Measurements from ENCODE around the gene P3R3URF. TPM values are rescaled to one million over a fixed set of nuclear protein-coding genes. Genes with fewer than 3 reads are reported as not detected.

P3R3URF gene
- total RNA-seq, 1 experiment from 2014 or later: not detected

GRCh38 chr1:46171351-46171750, 4.9 kb downstream of the P3R3URF start:
- POLR2A ChIA-PET: no interaction called here
- RAD21 ChIA-PET (ENCODE audit: low non-redundant PET in 1 of 2, low total read pairs in 2 of 2, uncharacterized antibody in 2 of 2, unreplicated experiment in 2 of 2): interaction anchor here in 1 of 2 experiments (1.4 kb wide), 1 partner anchor 132 kb away, joined by 3 read pairs; no protein-coding TSS in a partner anchor
- Histone ChIP-seq H3K9me3 (ENCODE audit: control insufficient read depth in 1 of 2, insufficient read depth in 1 of 2, low read depth in 1 of 2, low read length in 2 of 2) (no peaks in the 10 kb centered on the region), H3K4me2 (ENCODE audit: low read length) (peak overlapping the region; percentile 47; the same call in 1 of the 2 replicates), H3K4me1 (ENCODE audit: control insufficient read depth in 1 of 2, insufficient read depth in 2 of 2, low read length in 2 of 2) (peaks cover 39 to 42% of the 10 kb centered on the region in 2 experiments), H3K4me3 (replicated peaks in 1 of 2; ENCODE audit: low read depth in 1 of 2, low read length in 2 of 2) (no peak overlapping the region), H3K9me2 (ENCODE audit: insufficient read depth) (no peaks in the 10 kb centered on the region), H3K36me3 (ENCODE audit: control insufficient read depth in 1 of 2, insufficient read depth in 2 of 2, low read length in 2 of 2) (no peaks in the 10 kb centered on the region), H4K20me1 (ENCODE audit: insufficient read depth) (no peaks in the 10 kb centered on the region), H3K9ac (ENCODE audit: low read length) (no peak overlapping the region), H3K27me3 (ENCODE audit: insufficient read depth, low read length) (no peaks in the 10 kb centered on the region), H3K27ac (ENCODE audit: low read depth, low read length) (peak overlapping the region; percentile 25; the same call in 1 of the 2 replicates), H3K79me2 (ENCODE audit: insufficient read depth, low read length) (no peaks in the 10 kb centered on the region), H2AFZ (ENCODE audit: low read depth, low read length, poor library complexity, severe bottlenecking) (no peak overlapping the region)
- intact Hi-C loops (cut with micrococcal nuclease): no loop called here
- CTCF ChIA-PET: no interaction called here
- BruUV-seq (replicated peaks): no TSS peak
- TF ChIP-seq ELF1 (IDR thresholded peaks at IDR 0.05; ENCODE audit: borderline replicate concordance, low read depth) (no peak), SIN3A (IDR thresholded peaks at IDR 0.05; ENCODE audit: low read depth) (no peak), CBX3 (IDR thresholded peaks at IDR 0.05; ENCODE audit: low read depth) (no peak), RAD21 (IDR thresholded peaks at IDR 0.05; ENCODE audit: low read depth) (no peak), YY1 (IDR thresholded peaks at IDR 0.05; ENCODE audit: extremely low read depth, insufficient replicate concordance, low read depth, low read length) (no peak), ZNF274 (IDR thresholded peaks at IDR 0.05; ENCODE audit: low read depth, low read length) (no peak), POLR2AphosphoS5 (IDR thresholded peaks at IDR 0.05; ENCODE audit: low read depth, low read length) (no peak), JUND (IDR thresholded peaks at IDR 0.05) (no peak), POLR2A (IDR thresholded peaks at IDR 0.05; ENCODE audit: borderline replicate concordance, extremely low read depth, insufficient read depth, insufficient read length) (no peak), TCF7L2 (IDR thresholded peaks at IDR 0.05; ENCODE audit: borderline replicate concordance, extremely low read depth, insufficient read depth, insufficient read length) (no peak), CTCF (IDR thresholded peaks at IDR 0.05 in 2 of 3, conservative IDR thresholded peaks at IDR 0.05 in 1 of 3; ENCODE audit: borderline replicate concordance in 1 of 3, insufficient read depth in 1 of 3, low read depth in 2 of 3, low read length in 2 of 3) (no peak)
- TF ChIP-seq, protein P1, sequence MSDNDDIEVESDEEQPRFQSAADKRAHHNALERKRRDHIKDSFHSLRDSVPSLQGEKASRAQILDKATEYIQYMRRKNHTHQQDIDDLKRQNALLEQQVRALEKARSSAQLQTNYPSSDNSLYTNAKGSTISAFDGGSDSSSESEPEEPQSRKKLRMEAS (IDR thresholded peaks at IDR 0.05): no peak
- no peak for DNase-seq (ENCODE audit: low read depth, low spot score)
- ATAC-seq: no peak; the same call in 1 of the 2 replicates
